ENCODE data around the gene CCK. TPM values are rescaled to one million over a fixed set of nuclear protein-coding genes. Genes with fewer than 3 reads are reported as not detected.
"Not testable (repeated sequence)": the region's sequence is repeated elsewhere in the genome, so short reads cannot be mapped to it uniquely, and the experiment has no call there.

The CCK gene
- polyA plus RNA-seq, 1 experiment = not detected

- Histone ChIP-seq H3K27me3 (ENCODE audit: control insufficient read depth, insufficient read depth, low read length) (no peaks in the 10 kb centered on the region), H3K36me3 (ENCODE audit: control insufficient read depth, insufficient read depth, low read length) (no peaks in the 10 kb centered on the region), H3K4me3 (ENCODE audit: low read depth, low read length) (no peak overlapping the region)
- CTCF ChIA-PET = no interaction called here
- no peak for TF ChIP-seq CTCF (IDR thresholded peaks at IDR 0.05; ENCODE audit: insufficient read depth, low read depth, low read length)
- POLR2A ChIA-PET = no interaction called here
- no peak for DNase-seq (ENCODE audit: low read depth)
These were observed 25.2 kb upstream of the CCK start for GRCh38 chr3:42290966-42291714.

GRCh38 chr3:42289026-42289425 is 23.0 kb upstream of the CCK start:
- Histone ChIP-seq H3K27me3 (ENCODE audit: control insufficient read depth, insufficient read depth, low read length) (no peaks in the 10 kb centered on the region), H3K4me3 (ENCODE audit: low read depth, low read length) (no peak overlapping the region), H3K36me3 (ENCODE audit: control insufficient read depth, insufficient read depth, low read length) (no peaks in the 10 kb centered on the region)
- CTCF ChIA-PET = interaction anchor here (0.8 kb wide), 1 partner anchor 18 kb away, joined by 3 read pairs; no protein-coding TSS in a partner anchor
- POLR2A ChIA-PET = no interaction called here
- DNase-seq (ENCODE audit: low read depth) = no peak
- TF ChIP-seq CTCF (IDR thresholded peaks at IDR 0.05; ENCODE audit: insufficient read depth, low read depth, low read length) = no peak

- TF ChIP-seq CTCF (IDR thresholded peaks at IDR 0.05; ENCODE audit: insufficient read depth, low read depth, low read length) = no peak
- H3K36me3 ChIP-seq (ENCODE audit: control insufficient read depth, insufficient read depth, low read length) = no peaks in the 10 kb centered on the region
- ChIA-PET POLR2A (no interaction called here), CTCF (interaction anchor here (0.8 kb wide), 1 partner anchor 18 kb away, joined by 3 read pairs; no protein-coding TSS in a partner anchor)
- no peak overlapping the region for H3K4me3 ChIP-seq (ENCODE audit: low read depth, low read length)
- H3K27me3 ChIP-seq (ENCODE audit: control insufficient read depth, insufficient read depth, low read length) = no peaks in the 10 kb centered on the region
- DNase-seq (ENCODE audit: low read depth) = no peak
These were observed 22.4 kb upstream of the CCK start for GRCh38 chr3:42288385-42288784.

GRCh38 chr3:42287423-42287822 is 21.4 kb upstream of the CCK start:
- not testable (repeated sequence) for H3K27me3 ChIP-seq (ENCODE audit: control insufficient read depth, insufficient read depth, low read length)

GRCh38 chr3:42277676-42278075 is 11.7 kb upstream of the CCK start:
- ChIA-PET POLR2A (no interaction called here), CTCF (no interaction called here)
- no peak for DNase-seq (ENCODE audit: low read depth)
- H3K27me3 ChIP-seq (ENCODE audit: control insufficient read depth, insufficient read depth, low read length) = peaks cover 2% of the 10 kb centered on the region; the same call in 1 of the 2 replicates
- H3K4me3 ChIP-seq (ENCODE audit: low read depth, low read length) = no peak overlapping the region
- H3K36me3 ChIP-seq (ENCODE audit: control insufficient read depth, insufficient read depth, low read length) = no peaks in the 10 kb centered on the region
- no peak for TF ChIP-seq CTCF (IDR thresholded peaks at IDR 0.05; ENCODE audit: insufficient read depth, low read depth, low read length)

More at GRCh38 chr3:42287423-42287822, 21.4 kb upstream of the CCK start:
- CTCF ChIA-PET; DNase-seq (ENCODE audit: low read depth); POLR2A ChIA-PET; H3K4me3 ChIP-seq (ENCODE audit: low read depth, low read length); H3K36me3 ChIP-seq (ENCODE audit: control insufficient read depth, insufficient read depth, low read length): not testable (repeated sequence)

Data from BJ (cell line).